Neural crest cell (in vitro differentiated cells): ENCODE results near the gene DIP2C. TPM values are rescaled to one million over a fixed set of nuclear protein-coding genes. Genes with fewer than 3 reads are reported as not detected.
A peak's percentile ranks its signal among the peaks of the same experiment; 100 is the strongest.

ENCODE experiments used
- DNase-seq: peaks from one replicate; pipeline ENCODE4 v3.0.0; 2021; ENCODE audit warnings: low read depth, mixed read lengths, low spot score
- H3K27ac Mint-ChIP-seq: one replicate; pipeline ENCODE4 v1.8.0; 2021; ENCODE audit warnings: mild to moderate bottlenecking, mixed read lengths; ENCODE audit not compliant: unreplicated experiment
- H3K27me3 Mint-ChIP-seq: 2 replicates; pipeline ENCODE4 v1.8.0; 2021; ENCODE audit warnings: low read depth, mild to moderate bottlenecking, mixed read lengths
- H3K36me3 Mint-ChIP-seq: 2 replicates; pipeline ENCODE4 v1.8.0; 2021; ENCODE audit warnings: low read depth, mild to moderate bottlenecking, mixed read lengths
- H3K4me1 Mint-ChIP-seq: 2 replicates; pipeline ENCODE4 v1.8.0; 2021; ENCODE audit warnings: mixed read lengths
- H3K4me3 Mint-ChIP-seq: one replicate; pipeline ENCODE4 v1.8.0; 2021; ENCODE audit warnings: mild to moderate bottlenecking, mixed read lengths
- H3K9me3 Mint-ChIP-seq: 2 replicates; pipeline ENCODE4 v1.8.0; 2021; ENCODE audit warnings: mixed read lengths
- CTCF ChIP-seq: fragments of 200-600 bp; sonication (generic); conservative IDR thresholded peaks from 2 replicates; pipeline ENCODE4 v1.5.0; 2021; ENCODE audit warnings: antibody characterized with exemption, mild to moderate bottlenecking
- total RNA-seq: library from RNA; stranded (reverse); gene quantifications from 2 replicates; pipeline ENCODE4 v1.2.1, GENCODE V29; 2021

The DIP2C gene
- total RNA-seq, 1 donor from 2014 or later = 21.7 TPM

- Mint-ChIP-seq H3K4me3 (no peak overlapping the region), H3K4me1 (peaks cover 35% of the 10 kb centered on the region), H3K27ac (peak overlapping the region; percentile 1), H3K27me3 (no peaks in the 10 kb centered on the region), H3K9me3 (peaks cover 3% of the 10 kb centered on the region), H3K36me3 (peaks cover 2% of the 10 kb centered on the region)
- no peak for TF ChIP-seq CTCF
- DNase-seq = no peak
These were observed 16.0 kb downstream of the DIP2C start for GRCh38 chr10:673492-673891.

- no peak for DNase-seq
- Mint-ChIP-seq H3K4me3 (no peak overlapping the region), H3K9me3 (peaks cover 3% of the 10 kb centered on the region), H3K36me3 (peaks cover 2% of the 10 kb centered on the region), H3K27ac (no peak overlapping the region), H3K4me1 (peaks cover 35% of the 10 kb centered on the region), H3K27me3 (no peaks in the 10 kb centered on the region)
- no peak for TF ChIP-seq CTCF
These were observed 16.5 kb downstream of the DIP2C start for GRCh38 chr10:672992-673391.

- TF ChIP-seq CTCF = no peak
- DNase-seq = no peak
- H3K27ac Mint-ChIP-seq = no peak overlapping the region
- H3K4me1 Mint-ChIP-seq = peaks cover 32% of the 10 kb centered on the region
- peaks cover 2% of the 10 kb centered on the region for H3K36me3 Mint-ChIP-seq
- no peaks in the 10 kb centered on the region for H3K27me3 Mint-ChIP-seq
- peaks cover 3% of the 10 kb centered on the region for H3K9me3 Mint-ChIP-seq
- H3K4me3 Mint-ChIP-seq = no peak overlapping the region
These were observed 17.3 kb downstream of the DIP2C start for GRCh38 chr10:672203-672602.

- Mint-ChIP-seq H3K27me3 (no peaks in the 10 kb centered on the region), H3K4me3 (no peak overlapping the region), H3K27ac (peak overlapping the region; percentile 53), H3K9me3 (peaks cover 2% of the 10 kb centered on the region), H3K4me1 (peaks cover 20% of the 10 kb centered on the region), H3K36me3 (no peaks in the 10 kb centered on the region)
- no peak for DNase-seq
- TF ChIP-seq CTCF = no peak
These were observed 18.5 kb downstream of the DIP2C start for GRCh38 chr10:670990-671389.

- no peak for DNase-seq
- no peaks in the 10 kb centered on the region for H3K36me3 Mint-ChIP-seq
- no peak overlapping the region for H3K4me3 Mint-ChIP-seq
- no peaks in the 10 kb centered on the region for H3K9me3 Mint-ChIP-seq
- no peak overlapping the region for H3K27ac Mint-ChIP-seq
- TF ChIP-seq CTCF = no peak
- H3K4me1 Mint-ChIP-seq = peaks cover 25% of the 10 kb centered on the region
- no peaks in the 10 kb centered on the region for H3K27me3 Mint-ChIP-seq
These were observed 19.4 kb downstream of the DIP2C start for GRCh38 chr10:670038-670437.
